ENCODE measurements around the gene GDI1. TPM values are rescaled to one million over a fixed set of nuclear protein-coding genes. Genes with fewer than 3 reads are reported as not detected.

Gene GDI1
- total RNA-seq, 6 experiments from 2014 or later = 144 to 154 (median 147) TPM

DNA sequence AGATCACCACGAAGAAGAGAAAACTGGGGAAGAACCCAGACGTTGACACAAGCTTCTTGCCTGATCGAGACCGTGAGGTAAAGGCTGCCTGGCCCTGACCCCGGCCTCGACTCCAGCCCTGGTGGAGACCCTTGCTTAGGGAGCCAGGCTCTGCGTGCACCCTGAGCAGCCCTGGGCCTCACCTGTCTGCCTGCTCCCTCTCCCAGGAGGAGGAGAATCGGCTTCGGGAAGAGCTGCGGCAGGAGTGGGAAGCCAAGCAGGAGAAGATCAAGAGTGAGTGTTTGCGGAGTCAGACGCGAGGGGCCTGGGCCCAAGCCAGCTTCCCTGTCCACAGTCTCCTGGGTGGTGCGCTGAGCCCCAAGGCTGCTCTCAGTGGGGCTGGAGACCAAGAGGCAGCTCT is 11.5 kb downstream of the GDI1 start:
- peaks cover 8% of the 10 kb centered on the region; the same call in 1 of the 2 replicates for H3K4me1 Mint-ChIP-seq (ENCODE audit: low read depth)
- H3K27me3 Mint-ChIP-seq (ENCODE audit: insufficient read depth) = no peaks in the 10 kb centered on the region

DNA sequence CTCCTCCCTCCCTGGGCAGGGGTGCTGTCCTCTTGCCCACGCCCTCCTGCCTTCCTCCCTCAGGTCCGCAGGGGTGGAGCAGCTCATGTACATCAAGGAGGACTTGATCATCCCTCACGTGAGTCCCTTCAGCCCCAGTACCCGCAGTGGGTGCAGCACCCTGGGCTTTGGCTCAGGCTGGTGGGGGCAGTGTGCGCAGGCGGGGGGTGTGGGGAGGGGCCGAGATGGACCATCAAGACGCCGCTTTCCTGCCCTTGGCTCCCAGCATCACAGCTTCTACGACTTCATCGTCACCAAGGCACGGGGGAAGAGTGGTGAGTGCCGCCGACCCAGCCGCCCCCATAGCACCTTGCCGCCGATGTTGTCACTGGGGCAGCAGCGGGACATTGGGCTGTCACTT is 12.7 kb downstream of the GDI1 start:
- H3K9me3 Mint-ChIP-seq = no peaks in the 10 kb centered on the region

More for the DNA sequence above, 11.5 kb downstream of the GDI1 start:
- Mint-ChIP-seq H3K27ac (no peak overlapping the region), H3K36me3 (ENCODE audit: low read depth) (no peaks in the 10 kb centered on the region), H3K4me3 (no peak overlapping the region), H3K9me3 (no peaks in the 10 kb centered on the region)
- no peak for DNase-seq
- TF ChIP-seq, protein P1, sequence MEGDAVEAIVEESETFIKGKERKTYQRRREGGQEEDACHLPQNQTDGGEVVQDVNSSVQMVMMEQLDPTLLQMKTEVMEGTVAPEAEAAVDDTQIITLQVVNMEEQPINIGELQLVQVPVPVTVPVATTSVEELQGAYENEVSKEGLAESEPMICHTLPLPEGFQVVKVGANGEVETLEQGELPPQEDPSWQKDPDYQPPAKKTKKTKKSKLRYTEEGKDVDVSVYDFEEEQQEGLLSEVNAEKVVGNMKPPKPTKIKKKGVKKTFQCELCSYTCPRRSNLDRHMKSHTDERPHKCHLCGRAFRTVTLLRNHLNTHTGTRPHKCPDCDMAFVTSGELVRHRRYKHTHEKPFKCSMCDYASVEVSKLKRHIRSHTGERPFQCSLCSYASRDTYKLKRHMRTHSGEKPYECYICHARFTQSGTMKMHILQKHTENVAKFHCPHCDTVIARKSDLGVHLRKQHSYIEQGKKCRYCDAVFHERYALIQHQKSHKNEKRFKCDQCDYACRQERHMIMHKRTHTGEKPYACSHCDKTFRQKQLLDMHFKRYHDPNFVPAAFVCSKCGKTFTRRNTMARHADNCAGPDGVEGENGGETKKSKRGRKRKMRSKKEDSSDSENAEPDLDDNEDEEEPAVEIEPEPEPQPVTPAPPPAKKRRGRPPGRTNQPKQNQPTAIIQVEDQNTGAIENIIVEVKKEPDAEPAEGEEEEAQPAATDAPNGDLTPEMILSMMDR (IDR thresholded peaks at IDR 0.05) = no peak

DNA sequence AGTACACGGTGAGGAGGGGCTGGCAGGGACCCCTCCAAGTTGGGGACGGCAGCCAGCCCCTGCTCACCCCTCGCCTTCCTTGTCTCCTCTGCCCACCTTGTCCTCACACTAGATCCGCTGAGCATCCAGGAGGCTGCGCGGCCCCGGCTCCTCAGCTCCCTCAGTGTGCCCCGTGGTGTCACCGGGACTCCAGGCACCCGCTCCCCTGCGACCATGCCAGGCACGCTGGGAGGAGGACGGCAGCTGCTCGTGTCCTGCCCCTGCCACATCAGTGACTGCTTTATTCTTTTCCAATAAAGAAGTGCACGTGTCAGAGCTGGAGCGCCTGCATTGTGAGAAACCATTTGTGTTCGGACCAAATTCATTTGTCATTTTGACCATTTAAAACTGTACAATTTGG is 13.4 kb downstream of the GDI1 start:
- TF ChIP-seq, protein P1 (IDR thresholded peaks at IDR 0.05) = no peak
- DNase-seq = no peak
- Mint-ChIP-seq H3K27me3 (ENCODE audit: insufficient read depth) (peaks cover 2% of the 10 kb centered on the region; the same call in 1 of the 2 replicates), H3K4me1 (ENCODE audit: low read depth) (peaks cover 6% of the 10 kb centered on the region; the same call in 1 of the 2 replicates), H3K27ac (no peak overlapping the region), H3K9me3 (no peaks in the 10 kb centered on the region), H3K4me3 (no peak overlapping the region), H3K36me3 (ENCODE audit: low read depth) (peaks cover 7% of the 10 kb centered on the region; the same call in 1 of the 2 replicates)

More for the DNA sequence above, 12.7 kb downstream of the GDI1 start:
- no peak for DNase-seq
- peaks cover 5% of the 10 kb centered on the region; the same call in 1 of the 2 replicates for H3K36me3 Mint-ChIP-seq (ENCODE audit: low read depth)
- H3K27ac Mint-ChIP-seq = no peak overlapping the region
- TF ChIP-seq, protein P1 (IDR thresholded peaks at IDR 0.05) = no peak
- peaks cover under 1% of the 10 kb centered on the region; the same call in 1 of the 2 replicates for H3K27me3 Mint-ChIP-seq (ENCODE audit: insufficient read depth)
- H3K4me3 Mint-ChIP-seq = no peak overlapping the region
- peaks cover 6% of the 10 kb centered on the region; the same call in 1 of the 2 replicates for H3K4me1 Mint-ChIP-seq (ENCODE audit: low read depth)

DNA sequence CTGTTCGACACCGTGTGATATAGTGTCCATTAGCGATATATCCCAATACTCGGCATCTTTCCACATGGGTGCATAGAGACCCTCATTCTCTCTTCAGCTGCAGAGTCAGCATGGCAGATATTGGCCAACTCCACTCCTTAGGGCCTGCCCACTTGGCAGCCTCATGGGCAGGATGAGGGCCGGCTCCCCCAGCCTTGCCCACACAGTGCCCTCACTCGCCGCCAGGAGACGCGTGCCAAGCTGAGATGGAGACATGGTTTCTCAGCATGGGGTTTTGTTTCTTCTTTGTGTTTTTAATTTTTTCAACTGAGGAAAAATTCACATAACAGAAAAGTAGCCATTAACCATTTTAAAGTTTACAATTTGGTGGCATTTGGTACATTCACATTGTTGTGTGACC is 15.9 kb downstream of the GDI1 start:
- H3K4me1 Mint-ChIP-seq (ENCODE audit: low read depth) = 0 out of 2 replicates have a peak, but pooled peaks cover 5% of the 10 kb centered on the region

DNA sequence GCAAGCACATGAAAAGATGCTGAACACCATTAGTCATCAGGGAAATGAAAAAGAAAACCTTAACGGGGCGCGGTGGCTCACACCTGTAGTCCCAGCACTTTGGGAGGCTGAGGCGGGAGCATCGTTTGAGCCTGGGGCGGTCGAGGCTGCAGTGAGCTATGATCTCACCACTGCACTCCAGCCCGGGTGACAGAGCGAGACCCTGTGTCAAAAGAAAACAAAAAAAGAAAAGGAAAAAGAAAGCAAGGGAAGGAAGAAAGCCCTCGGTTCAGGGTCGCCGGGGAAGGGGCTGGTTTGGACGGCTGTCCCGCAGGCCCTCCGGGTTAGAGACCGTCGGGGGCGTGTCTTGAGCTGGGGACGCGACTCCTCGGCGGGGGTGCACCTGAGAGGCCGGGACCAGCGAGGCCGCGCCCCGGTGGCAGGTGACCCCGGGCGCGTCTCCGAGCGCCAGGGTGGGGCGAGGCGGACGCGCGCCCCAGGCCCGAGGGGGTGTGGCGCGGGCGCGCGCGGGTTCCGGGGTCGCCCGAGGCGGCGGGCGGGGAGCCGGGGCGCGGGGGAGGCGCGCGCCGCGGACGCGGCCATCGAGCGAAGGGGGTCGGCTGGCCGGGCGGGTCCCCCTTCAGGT is 20.6 kb downstream of the GDI1 start:
- H3K36me3 Mint-ChIP-seq (ENCODE audit: low read depth) = peaks cover 7% of the 10 kb centered on the region; the same call in 1 of the 2 replicates
- H3K4me1 Mint-ChIP-seq (ENCODE audit: low read depth) = 0 out of 2 replicates have a peak, but pooled peaks cover 5% of the 10 kb centered on the region
- TF ChIP-seq, protein P1 (IDR thresholded peaks at IDR 0.05) = no peak
- no peaks in the 10 kb centered on the region for H3K9me3 Mint-ChIP-seq
- H3K27me3 Mint-ChIP-seq (ENCODE audit: insufficient read depth) = peaks cover 5% of the 10 kb centered on the region
- H3K4me3 Mint-ChIP-seq = peak overlapping the region; percentile 92
- H3K27ac Mint-ChIP-seq = peak overlapping the region; percentile 90
- DNase-seq = no peak

More for the DNA sequence above, 15.9 kb downstream of the GDI1 start:
- no peaks in the 10 kb centered on the region for H3K9me3 Mint-ChIP-seq
- H3K27me3 Mint-ChIP-seq (ENCODE audit: insufficient read depth) = peaks cover 3% of the 10 kb centered on the region; the same call in 1 of the 2 replicates
- DNase-seq = no peak
- TF ChIP-seq, protein P1 (IDR thresholded peaks at IDR 0.05) = no peak
- no peak overlapping the region for H3K27ac Mint-ChIP-seq
- no peak overlapping the region for H3K4me3 Mint-ChIP-seq
- H3K36me3 Mint-ChIP-seq (ENCODE audit: low read depth) = peaks cover 7% of the 10 kb centered on the region; the same call in 1 of the 2 replicates

Data from HFFc6 (cell line).